WTC11 (cell line): ENCODE results near the gene SMIM3.
"Not testable (repeated sequence)": the region's sequence is repeated elsewhere in the genome, so short reads cannot be mapped to it uniquely, and the experiment has no call there.

Source experiments
- IRF2 ChIP-seq: sonication (generic); formaldehyde crosslinking; IDR thresholded peaks from 2 replicates; pipeline ENCODE4 v1.8.0; 2022; ENCODE audit warnings: low read depth, missing genetic modification reagents, borderline replicate concordance
- TF ChIP-seq, protein P1 (sequence below): fragments of 200-600 bp; IDR thresholded peaks from 2 replicates; pipeline ENCODE4 v1.8.0; 2022; ENCODE audit warnings: antibody characterized with exemption

DNA sequence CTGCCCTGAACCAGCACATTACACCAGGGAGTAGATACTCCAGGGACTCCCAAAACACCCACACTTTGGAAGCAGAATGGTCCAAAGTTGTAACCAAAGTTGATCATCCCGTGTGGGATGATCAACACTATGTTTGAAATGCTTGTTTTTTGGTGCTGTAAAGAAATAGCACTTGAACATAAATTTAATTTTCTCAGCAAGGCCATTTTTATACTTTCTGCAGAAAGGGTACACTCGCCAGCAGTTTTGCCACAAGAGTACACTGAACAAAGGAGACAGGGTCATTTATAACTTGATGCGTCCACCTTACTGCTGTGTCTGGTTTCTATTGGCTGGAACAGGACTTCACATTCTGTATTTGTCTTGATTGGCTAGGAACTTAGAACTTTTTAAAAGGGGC, 53.3 kb downstream of the SMIM3 start:
- TF ChIP-seq IRF2 (CRISPR knock-in tag), result not testable (repeated sequence)
- TF ChIP-seq, protein P1, sequence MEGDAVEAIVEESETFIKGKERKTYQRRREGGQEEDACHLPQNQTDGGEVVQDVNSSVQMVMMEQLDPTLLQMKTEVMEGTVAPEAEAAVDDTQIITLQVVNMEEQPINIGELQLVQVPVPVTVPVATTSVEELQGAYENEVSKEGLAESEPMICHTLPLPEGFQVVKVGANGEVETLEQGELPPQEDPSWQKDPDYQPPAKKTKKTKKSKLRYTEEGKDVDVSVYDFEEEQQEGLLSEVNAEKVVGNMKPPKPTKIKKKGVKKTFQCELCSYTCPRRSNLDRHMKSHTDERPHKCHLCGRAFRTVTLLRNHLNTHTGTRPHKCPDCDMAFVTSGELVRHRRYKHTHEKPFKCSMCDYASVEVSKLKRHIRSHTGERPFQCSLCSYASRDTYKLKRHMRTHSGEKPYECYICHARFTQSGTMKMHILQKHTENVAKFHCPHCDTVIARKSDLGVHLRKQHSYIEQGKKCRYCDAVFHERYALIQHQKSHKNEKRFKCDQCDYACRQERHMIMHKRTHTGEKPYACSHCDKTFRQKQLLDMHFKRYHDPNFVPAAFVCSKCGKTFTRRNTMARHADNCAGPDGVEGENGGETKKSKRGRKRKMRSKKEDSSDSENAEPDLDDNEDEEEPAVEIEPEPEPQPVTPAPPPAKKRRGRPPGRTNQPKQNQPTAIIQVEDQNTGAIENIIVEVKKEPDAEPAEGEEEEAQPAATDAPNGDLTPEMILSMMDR, result not testable (repeated sequence)
